ENCODE results near the gene TYMS.

DNA sequence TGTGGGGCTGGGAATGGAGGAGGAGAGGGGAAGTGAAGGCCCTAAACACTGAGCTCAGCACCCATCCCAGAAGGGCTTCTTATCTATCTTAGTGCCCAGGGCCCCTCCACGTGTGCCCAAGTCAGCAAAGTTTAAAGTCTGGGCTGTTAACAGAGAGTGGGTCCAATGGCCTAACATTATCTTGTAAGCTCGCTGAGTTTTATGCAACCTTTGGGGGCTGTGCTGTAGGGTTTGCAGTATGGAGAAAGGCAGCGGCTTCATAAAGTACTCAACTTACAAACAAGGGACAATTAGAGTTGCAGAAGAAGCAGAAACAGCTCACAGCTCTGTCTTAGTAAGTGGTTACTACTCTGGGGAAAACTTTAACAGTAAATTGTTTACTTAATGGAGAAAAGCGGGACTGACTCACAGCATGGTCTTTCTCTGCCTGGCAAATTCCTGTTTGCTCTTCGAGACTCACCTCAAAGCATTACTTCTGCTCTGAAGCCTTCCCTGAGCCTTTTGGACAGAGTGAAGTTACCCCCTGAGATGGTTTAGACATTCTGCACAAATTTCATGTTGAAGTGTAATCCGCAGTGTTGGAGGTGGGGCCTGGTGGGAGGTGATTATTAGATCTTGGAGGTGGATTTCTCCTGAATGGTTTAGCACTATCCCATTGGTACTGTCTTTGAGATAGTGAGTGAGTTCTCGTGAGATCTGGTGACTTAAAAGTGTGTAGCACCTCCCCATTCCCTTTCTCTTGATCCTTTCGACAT is 45.9 kb downstream of the TYMS start:
- TF ChIP-seq ELF4 (IDR thresholded peaks at IDR 0.05), result no peak
- TF ChIP-seq NFRKB (IDR thresholded peaks at IDR 0.05), result no peak
- TF ChIP-seq SP1 (IDR thresholded peaks at IDR 0.05), result no peak
- no peak for TF ChIP-seq L3MBTL2 (conservative IDR thresholded peaks at IDR 0.05)
- no peak for TF ChIP-seq LEF1 (IDR thresholded peaks at IDR 0.05; ENCODE audit: borderline replicate concordance)
- no peak for TF ChIP-seq FOXK2 (IDR thresholded peaks at IDR 0.05)

Data from HEK293T (cell line).